GM18909 (cell line): ENCODE data around the gene CNPY1.

Source experiments
- ATAC-seq: cut with Tn5 transposase; IDR thresholded peaks from one replicate; pipeline ENCODE4 v1.9.1; 2021; ENCODE audit warnings: mild to moderate bottlenecking; ENCODE audit not compliant: unreplicated experiment, poor library complexity

CNPY1 gene

GRCh38 chr7:155560196-155560885 is 14.0 kb upstream of the CNPY1 start:
- no peak for ATAC-seq

- ATAC-seq, result no peak
These were observed 13.3 kb upstream of the CNPY1 start for GRCh38 chr7:155559519-155560108.

GRCh38 chr7:155558961-155559360 is 12.6 kb upstream of the CNPY1 start:
- no peak for ATAC-seq

- no peak for ATAC-seq
These were observed 12.0 kb upstream of the CNPY1 start for GRCh38 chr7:155558351-155558750.

- no peak for ATAC-seq
These were observed 11.4 kb upstream of the CNPY1 start for GRCh38 chr7:155557778-155558177.

- no peak for ATAC-seq
These were observed 10.4 kb upstream of the CNPY1 start for GRCh38 chr7:155556763-155557162.

- no peak for ATAC-seq
These were observed 8.8 kb upstream of the CNPY1 start for GRCh38 chr7:155555116-155555695.

- no peak for ATAC-seq
These were observed 7.5 kb upstream of the CNPY1 start for GRCh38 chr7:155553871-155554270.

- ATAC-seq, result no peak
These were observed 5.6 kb upstream of the CNPY1 start for GRCh38 chr7:155551785-155552611.

- no peak for ATAC-seq
These were observed 4.6 kb upstream of the CNPY1 start for GRCh38 chr7:155550916-155551315.

- no peak for ATAC-seq
These were observed 2.9 kb upstream of the CNPY1 start for GRCh38 chr7:155549226-155549625.

- no peak for ATAC-seq
These were observed 917 bp upstream of the CNPY1 start for GRCh38 chr7:155547161-155547791.

GRCh38 chr7:155545348-155545747 is 1.0 kb downstream of the CNPY1 start:
- no peak for ATAC-seq

- ATAC-seq, result no peak
These were observed 1.9 kb downstream of the CNPY1 start for GRCh38 chr7:155544485-155544884.

GRCh38 chr7:155543926-155544325 is 2.4 kb downstream of the CNPY1 start:
- no peak for ATAC-seq

- no peak for ATAC-seq
These were observed 3.1 kb downstream of the CNPY1 start for GRCh38 chr7:155543011-155543876.

GRCh38 chr7:155541986-155542675 is 4.2 kb downstream of the CNPY1 start:
- ATAC-seq, result no peak

GRCh38 chr7:155540553-155540952 is 5.8 kb downstream of the CNPY1 start:
- no peak for ATAC-seq

- no peak for ATAC-seq
These were observed 8.1 kb downstream of the CNPY1 start for GRCh38 chr7:155538293-155538692.
